Peyer's patch (tissue), 4 donors: ENCODE data around the gene PTPRF. TPM values are rescaled to one million over a fixed set of nuclear protein-coding genes. Genes with fewer than 3 reads are reported as not detected.

ENCODE experiments used
- DNase-seq, 3 donors: peaks; one replicate each; pipeline ENCODE4 v3.0.0-alpha.2; 2017 to 2019
- H3K27ac ChIP-seq, 4 donors: fragments of 200-600 bp; sonication (generic); one replicate each; pipeline ENCODE4 v1.5.1; 2016 to 2019
- H3K27me3 ChIP-seq, 2 donors: fragments of 200-600 bp; sonication (generic); one replicate each; pipeline ENCODE4 v1.5.1; 2019
- H3K36me3 ChIP-seq, 3 donors: fragments of 200-600 bp; sonication (generic); one replicate each; pipeline ENCODE4 v1.5.1; 2016 to 2019
- H3K4me1 ChIP-seq, 4 donors: fragments of 200-600 bp; sonication (generic); one replicate each; pipeline ENCODE4 v1.5.1; 2016 to 2019
- H3K4me3 ChIP-seq, 4 donors: fragments of 200-600 bp; sonication (generic); 1 replicate in 3 of 4; 2 replicates in 1 of 4; pipeline ENCODE4 v1.5.1; 2016 to 2019; ENCODE audit warnings: mild to moderate bottlenecking in 1 of 4
- H3K9me3 ChIP-seq, 4 donors: fragments of 200-600 bp; sonication (generic); one replicate each; pipeline ENCODE4 v1.5.1; 2016 to 2019; ENCODE audit warnings: mild to moderate bottlenecking in 1 of 4
- POLR2A ChIP-seq, 2 donors: fragments of 450-650 bp; IDR thresholded peaks; one replicate each; pipeline ENCODE4 v1.5.1; 2017; ENCODE audit warnings: antibody characterized with exemption in 2 of 2, mild to moderate bottlenecking in 2 of 2, moderate library complexity in 2 of 2
- total RNA-seq, 4 donors: library from RNA; depleted of rRNA; stranded (reverse); fragments of >200 nt; gene quantifications; one replicate each; pipeline ENCODE4 v1.1.0, GENCODE V29; 2016
- TF ChIP-seq, protein P1 (sequence below), 6 experiments: fragments of 450-650 bp in 4 of 6; fragments of 200-600 bp in 2 of 6; sonication (generic) in 1 of 6; IDR thresholded peaks; one replicate each; pipeline ENCODE4 v1.5.1; 2017 to 2019; ENCODE audit warnings: antibody characterized with exemption in 6 of 6, mild to moderate bottlenecking in 3 of 6, moderate library complexity in 1 of 6

PTPRF gene
- total RNA-seq, 4 donors from 2014 or later = 149 to 613 (median 528) TPM

DNA sequence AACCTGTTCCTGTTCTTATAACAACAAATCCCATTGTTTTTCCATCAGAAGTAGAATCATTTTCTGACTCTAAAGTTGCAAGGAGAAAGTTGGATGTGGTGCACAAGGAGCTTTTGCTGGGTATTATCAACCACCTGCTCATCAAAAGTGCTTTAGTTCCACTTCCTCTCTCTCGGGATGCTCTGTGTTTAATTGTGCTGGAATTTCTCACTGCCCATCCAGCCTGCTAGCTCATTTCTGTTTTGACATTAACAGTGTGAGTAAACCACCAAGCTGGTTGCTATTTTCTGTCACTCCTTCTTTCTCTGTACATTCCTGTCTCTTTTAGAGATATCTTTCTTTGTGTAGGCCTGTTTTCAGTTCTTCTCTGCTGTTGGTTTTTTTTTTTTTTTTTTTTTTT, 125.3 kb downstream of the PTPRF start:
- no peak overlapping the region for H3K27ac ChIP-seq
- peaks cover 0 to 78% (median 3%) of the 10 kb centered on the region in 3 donors for H3K36me3 ChIP-seq
- no peak for DNase-seq
- H3K4me1 ChIP-seq = peaks cover 0 to 36% (median 8%) of the 10 kb centered on the region in 4 donors
- TF ChIP-seq, protein P1, sequence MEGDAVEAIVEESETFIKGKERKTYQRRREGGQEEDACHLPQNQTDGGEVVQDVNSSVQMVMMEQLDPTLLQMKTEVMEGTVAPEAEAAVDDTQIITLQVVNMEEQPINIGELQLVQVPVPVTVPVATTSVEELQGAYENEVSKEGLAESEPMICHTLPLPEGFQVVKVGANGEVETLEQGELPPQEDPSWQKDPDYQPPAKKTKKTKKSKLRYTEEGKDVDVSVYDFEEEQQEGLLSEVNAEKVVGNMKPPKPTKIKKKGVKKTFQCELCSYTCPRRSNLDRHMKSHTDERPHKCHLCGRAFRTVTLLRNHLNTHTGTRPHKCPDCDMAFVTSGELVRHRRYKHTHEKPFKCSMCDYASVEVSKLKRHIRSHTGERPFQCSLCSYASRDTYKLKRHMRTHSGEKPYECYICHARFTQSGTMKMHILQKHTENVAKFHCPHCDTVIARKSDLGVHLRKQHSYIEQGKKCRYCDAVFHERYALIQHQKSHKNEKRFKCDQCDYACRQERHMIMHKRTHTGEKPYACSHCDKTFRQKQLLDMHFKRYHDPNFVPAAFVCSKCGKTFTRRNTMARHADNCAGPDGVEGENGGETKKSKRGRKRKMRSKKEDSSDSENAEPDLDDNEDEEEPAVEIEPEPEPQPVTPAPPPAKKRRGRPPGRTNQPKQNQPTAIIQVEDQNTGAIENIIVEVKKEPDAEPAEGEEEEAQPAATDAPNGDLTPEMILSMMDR (IDR thresholded peaks at IDR 0.05) = no peak
- TF ChIP-seq POLR2A (IDR thresholded peaks at IDR 0.05) = no peak
- H3K4me3 ChIP-seq = no peak overlapping the region
- no peaks in the 10 kb centered on the region for H3K27me3 ChIP-seq
- H3K9me3 ChIP-seq = no peaks in the 10 kb centered on the region

DNA sequence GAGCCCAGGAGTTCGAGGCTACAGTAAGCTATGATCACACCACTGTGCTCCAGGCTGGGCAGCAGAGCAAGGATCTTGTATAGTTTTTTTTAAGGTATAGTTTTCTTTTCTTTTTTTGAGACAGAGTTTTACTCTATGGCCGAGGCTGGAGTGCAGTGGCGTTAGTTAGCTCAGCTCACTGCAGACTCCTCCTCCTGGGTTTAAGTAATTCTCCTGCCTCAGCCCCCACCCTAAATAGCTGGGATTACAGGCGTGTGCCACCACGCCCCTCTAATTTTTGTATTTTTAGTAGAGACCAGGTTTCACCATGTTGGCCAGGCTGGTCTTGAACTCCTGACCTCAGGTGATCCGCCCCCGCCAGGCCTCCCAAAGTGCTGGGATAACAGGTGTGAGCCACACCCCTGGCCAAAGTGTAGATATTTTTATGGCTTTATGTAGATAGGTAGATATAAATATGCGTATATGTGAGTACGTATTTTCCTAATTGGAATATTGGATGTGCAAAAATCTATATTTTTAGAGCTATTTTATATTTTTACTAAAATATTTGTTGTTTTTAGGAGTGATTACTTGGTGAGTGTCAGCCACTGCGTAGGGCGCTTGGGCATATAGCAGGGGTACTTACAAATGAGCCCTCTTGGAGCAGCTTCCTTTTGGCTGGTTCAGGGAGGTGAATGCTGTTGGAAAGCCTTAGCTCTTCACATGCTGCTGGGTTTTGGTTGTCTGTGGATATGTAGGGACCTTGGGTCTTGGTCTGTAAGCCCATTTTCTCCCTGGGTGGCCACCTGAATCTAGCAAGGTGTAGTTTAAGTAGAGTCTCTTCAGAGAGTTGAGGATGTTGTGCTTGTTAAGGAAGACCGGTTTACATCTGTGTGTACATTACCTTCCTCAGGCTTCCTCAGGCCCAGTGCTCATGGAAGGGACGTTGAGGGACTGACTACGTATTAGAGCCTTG, 128.8 kb downstream of the PTPRF start:
- H3K27me3 ChIP-seq = no peaks in the 10 kb centered on the region
- H3K4me1 ChIP-seq = peaks cover 0 to 7% (median 2%) of the 10 kb centered on the region in 4 donors
- peak in 2 of 3 donors; percentile 60 to 62 for DNase-seq
- H3K27ac ChIP-seq = peak overlapping the region in 2 of 4 donors; percentile 10 to 30
- H3K9me3 ChIP-seq = no peaks in the 10 kb centered on the region
- H3K36me3 ChIP-seq = peaks cover 0 to 98% (median 3%) of the 10 kb centered on the region in 3 donors
- TF ChIP-seq, protein P1 (IDR thresholded peaks at IDR 0.05) = no peak
- no peak for TF ChIP-seq POLR2A (IDR thresholded peaks at IDR 0.05)
- no peak overlapping the region for H3K4me3 ChIP-seq

DNA sequence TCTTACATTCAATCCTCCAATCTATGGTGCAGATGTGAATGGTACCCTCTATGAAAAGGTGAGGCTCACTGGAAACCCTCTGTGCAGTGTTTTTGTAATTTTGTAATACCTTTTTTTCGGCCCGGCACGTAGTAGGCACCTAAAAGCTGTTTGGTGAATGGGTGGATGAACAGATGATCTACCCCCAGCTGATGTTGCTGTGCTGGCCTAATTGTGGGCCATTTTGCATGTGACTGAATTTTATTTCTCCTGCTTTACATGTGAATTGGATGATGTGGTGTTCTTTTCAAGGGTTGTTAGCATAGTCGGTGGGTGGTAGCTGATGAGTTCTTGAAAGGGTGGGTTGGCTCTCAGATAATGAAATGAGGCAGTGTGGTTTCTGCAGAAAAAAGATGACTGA, 129.7 kb downstream of the PTPRF start:
- H3K36me3 ChIP-seq = peaks cover 0 to 100% (median 3%) of the 10 kb centered on the region in 3 donors

DNA sequence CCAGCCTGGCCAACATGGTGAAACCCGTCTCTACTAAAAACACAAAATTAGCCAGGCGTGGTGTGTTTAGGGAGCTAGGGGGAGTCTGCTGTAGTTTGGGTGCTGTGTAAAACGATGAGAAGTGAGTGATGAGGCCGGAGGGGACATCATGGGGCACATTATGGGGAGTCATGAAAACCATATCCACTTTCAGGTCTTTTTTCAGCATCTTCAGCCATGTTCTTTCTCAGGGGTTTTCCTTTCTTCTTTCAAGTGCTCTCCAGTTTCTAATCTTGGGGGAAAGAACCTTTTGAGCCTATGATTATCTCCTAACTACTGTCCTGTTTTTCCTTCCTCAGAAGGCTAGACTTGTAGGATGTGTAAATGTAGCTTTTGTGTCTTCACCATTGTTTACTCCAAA, 133.7 kb downstream of the PTPRF start:
- TF ChIP-seq POLR2A (IDR thresholded peaks at IDR 0.05) = no peak
- TF ChIP-seq, protein P1 (IDR thresholded peaks at IDR 0.05) = no peak
- Histone ChIP-seq H3K36me3 (peaks cover 3 to 100% (median 6%) of the 10 kb centered on the region in 3 donors), H3K4me1 (peaks cover 0 to 5% (median 2%) of the 10 kb centered on the region in 4 donors)

More for the DNA sequence above, 129.7 kb downstream of the PTPRF start:
- DNase-seq = no peak
- Histone ChIP-seq H3K4me1 (peaks cover 0 to 7% (median 2%) of the 10 kb centered on the region in 4 donors), H3K27me3 (no peaks in the 10 kb centered on the region), H3K9me3 (no peaks in the 10 kb centered on the region), H3K27ac (no peak overlapping the region), H3K4me3 (no peak overlapping the region)
- TF ChIP-seq, protein P1 (IDR thresholded peaks at IDR 0.05) = no peak
- TF ChIP-seq POLR2A (IDR thresholded peaks at IDR 0.05) = no peak

DNA sequence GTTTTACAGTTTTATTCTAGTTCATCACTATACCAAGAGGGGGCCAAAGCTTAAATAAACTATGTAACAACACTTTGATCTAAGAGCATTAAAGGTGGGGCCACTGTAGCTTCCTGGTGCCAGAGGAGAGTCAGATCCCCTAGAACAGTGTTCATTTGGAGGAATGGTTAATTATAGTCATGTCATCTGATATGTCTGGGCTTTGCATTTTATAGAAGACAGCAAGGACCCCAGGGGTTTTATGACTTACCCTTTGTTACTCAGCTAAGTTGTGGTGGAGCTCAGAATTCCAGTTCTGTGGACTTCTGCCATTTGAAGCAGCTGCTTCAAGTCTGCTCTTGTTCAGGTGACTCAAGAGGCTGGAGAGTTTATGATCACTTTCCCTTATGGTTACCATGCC, 135.9 kb downstream of the PTPRF start:
- TF ChIP-seq, protein P1 (IDR thresholded peaks at IDR 0.05) = no peak
- TF ChIP-seq POLR2A (IDR thresholded peaks at IDR 0.05) = no peak
- no peak overlapping the region for H3K27ac ChIP-seq
- H3K4me1 ChIP-seq = no peaks in the 10 kb centered on the region
- DNase-seq = no peak
- no peaks in the 10 kb centered on the region for H3K9me3 ChIP-seq
- H3K36me3 ChIP-seq = peaks cover 0 to 100% (median 6%) of the 10 kb centered on the region in 3 donors
- no peak overlapping the region for H3K4me3 ChIP-seq
- H3K27me3 ChIP-seq = no peaks in the 10 kb centered on the region

More for the DNA sequence above, 133.7 kb downstream of the PTPRF start:
- no peaks in the 10 kb centered on the region for H3K27me3 ChIP-seq
- no peak for DNase-seq
- H3K27ac ChIP-seq = no peak overlapping the region
- no peak overlapping the region for H3K4me3 ChIP-seq
- no peaks in the 10 kb centered on the region for H3K9me3 ChIP-seq
